Measurements from ENCODE around the gene RHD. TPM values are rescaled to one million over a fixed set of nuclear protein-coding genes. Genes with fewer than 3 reads are reported as not detected.
A peak's percentile ranks its signal among the peaks of the same experiment; 100 is the strongest.

RHD gene
- polyA plus RNA-seq, 3 donors, result 0.53 TPM; not detected in 2

GRCh38 chr1:25253911-25254310 lies 18.4 kb upstream of the RHD start:
- Histone ChIP-seq H2AFZ (ENCODE audit: insufficient read depth, low read depth, low read length, poor library complexity, severe bottlenecking) (no peak overlapping the region), H3K79me2 (ENCODE audit: insufficient read depth, low read length) (peaks cover 3% of the 10 kb centered on the region), H3K9ac (ENCODE audit: insufficient read depth, low read length, poor library complexity, severe bottlenecking) (no peak overlapping the region), H4K20me1 (ENCODE audit: insufficient read depth, low read length) (peaks cover 60% of the 10 kb centered on the region), H3K27ac (ENCODE audit: low read depth in 1 of 2, low read length in 2 of 2) (no peak overlapping the region), H3K4me2 (replicated peaks; ENCODE audit: extremely low read depth, low read length, poor library complexity, severe bottlenecking) (no peak overlapping the region), H3K4me3 (replicated peaks in 1 of 3; ENCODE audit: low read depth in 2 of 3, low read length in 3 of 3) (no peak overlapping the region), H3K36me3 (replicated peaks in 1 of 2; ENCODE audit: control insufficient read depth in 1 of 2, insufficient read depth in 2 of 2, low read length in 2 of 2) (peaks cover 0 to 5% of the 10 kb centered on the region in 2 donors), H3K4me1 (ENCODE audit: control insufficient read depth in 1 of 2, insufficient read depth in 2 of 2, low read length in 2 of 2) (no peaks in the 10 kb centered on the region), H3K9me3 (replicated peaks in 1 of 2; ENCODE audit: control insufficient read depth in 1 of 2, insufficient read depth in 1 of 2, low read length in 2 of 2) (no peaks in the 10 kb centered on the region), H3K27me3 (ENCODE audit: control insufficient read depth in 2 of 2, insufficient read depth in 2 of 2, low read length in 2 of 2) (no peaks in the 10 kb centered on the region)
- Mint-ChIP-seq H3K27ac (peak overlapping the region in 1 of 7 donors; percentile 66), H3K27me3 (ENCODE audit: low read depth in 3 of 3) (peaks cover 0 to 4% (median 0%) of the 10 kb centered on the region in 3 donors), H3K9me3 (no peaks in the 10 kb centered on the region), H3K36me3 (peaks cover 4 to 5% of the 10 kb centered on the region in 2 donors), H3K4me1 (no peaks in the 10 kb centered on the region), H3K4me3 (no peak overlapping the region)
- peak in 1 of 3 donors; percentile 0 for DNase-seq
- intact Hi-C loops (cut with micrococcal nuclease), result no loop called here
- no CpG with 5 or more reads among the region's 2 CpGs for WGBS (ENCODE audit: insufficient coverage)
- TF ChIP-seq, protein P1, sequence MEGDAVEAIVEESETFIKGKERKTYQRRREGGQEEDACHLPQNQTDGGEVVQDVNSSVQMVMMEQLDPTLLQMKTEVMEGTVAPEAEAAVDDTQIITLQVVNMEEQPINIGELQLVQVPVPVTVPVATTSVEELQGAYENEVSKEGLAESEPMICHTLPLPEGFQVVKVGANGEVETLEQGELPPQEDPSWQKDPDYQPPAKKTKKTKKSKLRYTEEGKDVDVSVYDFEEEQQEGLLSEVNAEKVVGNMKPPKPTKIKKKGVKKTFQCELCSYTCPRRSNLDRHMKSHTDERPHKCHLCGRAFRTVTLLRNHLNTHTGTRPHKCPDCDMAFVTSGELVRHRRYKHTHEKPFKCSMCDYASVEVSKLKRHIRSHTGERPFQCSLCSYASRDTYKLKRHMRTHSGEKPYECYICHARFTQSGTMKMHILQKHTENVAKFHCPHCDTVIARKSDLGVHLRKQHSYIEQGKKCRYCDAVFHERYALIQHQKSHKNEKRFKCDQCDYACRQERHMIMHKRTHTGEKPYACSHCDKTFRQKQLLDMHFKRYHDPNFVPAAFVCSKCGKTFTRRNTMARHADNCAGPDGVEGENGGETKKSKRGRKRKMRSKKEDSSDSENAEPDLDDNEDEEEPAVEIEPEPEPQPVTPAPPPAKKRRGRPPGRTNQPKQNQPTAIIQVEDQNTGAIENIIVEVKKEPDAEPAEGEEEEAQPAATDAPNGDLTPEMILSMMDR (IDR thresholded peaks at IDR 0.05), result no peak

GRCh38 chr1:25255706-25256577 lies 16.4 kb upstream of the RHD start:
- WGBS (ENCODE audit: insufficient coverage), result 100% methylated on average over 8 of the region's 18 CpGs
- H3K27ac Mint-ChIP-seq, result no peak overlapping the region
- peak in 1 of 3 donors; percentile 1 for DNase-seq
- intact Hi-C loops (cut with micrococcal nuclease), result no loop called here
- Histone ChIP-seq H4K20me1 (ENCODE audit: insufficient read depth, low read length) (peaks cover 79% of the 10 kb centered on the region), H3K9ac (ENCODE audit: insufficient read depth, low read length, poor library complexity, severe bottlenecking) (no peak overlapping the region), H3K27ac (ENCODE audit: low read depth in 1 of 2, low read length in 2 of 2) (no peak overlapping the region), H3K4me2 (replicated peaks; ENCODE audit: extremely low read depth, low read length, poor library complexity, severe bottlenecking) (no peak overlapping the region), H2AFZ (ENCODE audit: insufficient read depth, low read depth, low read length, poor library complexity, severe bottlenecking) (no peak overlapping the region), H3K4me3 (replicated peaks in 1 of 3; ENCODE audit: low read depth in 2 of 3, low read length in 3 of 3) (no peak overlapping the region), H3K27me3 (ENCODE audit: control insufficient read depth in 2 of 2, insufficient read depth in 2 of 2, low read length in 2 of 2) (no peaks in the 10 kb centered on the region), H3K9me3 (replicated peaks in 1 of 2; ENCODE audit: control insufficient read depth in 1 of 2, insufficient read depth in 1 of 2, low read length in 2 of 2) (no peaks in the 10 kb centered on the region), H3K36me3 (replicated peaks in 1 of 2; ENCODE audit: control insufficient read depth in 1 of 2, insufficient read depth in 2 of 2, low read length in 2 of 2) (peaks cover 0 to 5% of the 10 kb centered on the region in 2 donors), H3K79me2 (ENCODE audit: insufficient read depth, low read length) (peaks cover 3% of the 10 kb centered on the region), H3K4me1 (ENCODE audit: control insufficient read depth in 1 of 2, insufficient read depth in 2 of 2, low read length in 2 of 2) (peaks cover 10 to 15% of the 10 kb centered on the region in 2 donors)
- no peaks in the 10 kb centered on the region for H3K9me3 Mint-ChIP-seq
- H3K4me1 Mint-ChIP-seq, result peaks cover 15% of the 10 kb centered on the region
- peaks cover 0 to 4% (median 0%) of the 10 kb centered on the region in 3 donors for H3K27me3 Mint-ChIP-seq (ENCODE audit: low read depth in 3 of 3)
- no peak overlapping the region for H3K4me3 Mint-ChIP-seq
- peaks cover 4 to 5% of the 10 kb centered on the region in 2 donors for H3K36me3 Mint-ChIP-seq
- TF ChIP-seq, protein P1 (IDR thresholded peaks at IDR 0.05), result no peak

Data from CD14-positive monocyte (primary cell).